Heart left ventricle (tissue), 16 donors: ENCODE data around the gene LPIN1. TPM values are rescaled to one million over a fixed set of nuclear protein-coding genes. Genes with fewer than 3 reads are reported as not detected.

ENCODE experiments used
- ATAC-seq, 4 donors: fragments of 200-7000 bp; cut with Tn5 transposase; one replicate each; pipeline ENCODE4 v1.9.1; 2020 to 2022; ENCODE audit warnings: moderate library complexity in 4 of 4, mild to moderate bottlenecking in 3 of 4, moderate number of reproducible peaks in 1 of 4
- DNase-seq, 5 donors: peaks; one replicate each; pipeline ENCODE4 v3.0.0-alpha.2; 2020
- H3K27ac ChIP-seq, 12 donors: fragments of 200-600 bp; sonication (generic) in 4 of 12; one replicate each; pipeline versions ENCODE4 v1.5.0 to v1.8.0; 2016 to 2022; ENCODE audit warnings: mild to moderate bottlenecking in 2 of 12
- H3K27me3 ChIP-seq, 9 donors: fragments of 200-600 bp; sonication (generic) in 2 of 9; one replicate each; pipeline versions ENCODE4 v1.5.1 to v1.8.0; 2016 to 2022; ENCODE audit warnings: mild to moderate bottlenecking in 3 of 9
- H3K36me3 ChIP-seq, 9 donors: fragments of 200-600 bp; sonication (generic) in 2 of 9; one replicate each; pipeline versions ENCODE4 v1.5.0 to v1.8.0; 2018 to 2022; ENCODE audit warnings: mild to moderate bottlenecking in 2 of 9
- H3K4me1 ChIP-seq, 12 donors: fragments of 200-600 bp; sonication (generic) in 4 of 12; one replicate each; pipeline versions ENCODE4 v1.5.0 to v1.8.0; 2016 to 2022; ENCODE audit warnings: mild to moderate bottlenecking in 3 of 12
- H3K4me3 ChIP-seq, 12 donors: fragments of 200-600 bp; sonication (generic) in 4 of 12; one replicate each; pipeline versions ENCODE4 v1.5.0 to v1.8.0; 2017 to 2022; ENCODE audit warnings: mild to moderate bottlenecking in 9 of 12, moderate library complexity in 4 of 12
- H3K9me3 ChIP-seq, 12 donors: fragments of 200-600 bp; sonication (generic) in 4 of 12; one replicate each; pipeline versions ENCODE4 v1.5.0 to v1.8.0; 2016 to 2022; ENCODE audit warnings: mild to moderate bottlenecking in 1 of 12
- CTCF ChIP-seq, 12 donors: fragments of 200-600 bp; sonication (generic) in 4 of 12; IDR thresholded peaks; one replicate each; pipeline versions ENCODE4 v1.5.0 to v1.8.0; 2018 to 2022; ENCODE audit warnings: antibody characterized with exemption in 12 of 12, mild to moderate bottlenecking in 5 of 12
- POLR2A ChIP-seq, 2 donors: fragments of 450-650 bp; IDR thresholded peaks; one replicate each; pipeline ENCODE4 v1.6.1; 2017; ENCODE audit warnings: antibody characterized with exemption in 2 of 2, mild to moderate bottlenecking in 2 of 2, moderate library complexity in 2 of 2
- WGBS, 4 donors: extraction: QIAGEN DNeasy Blood & Tissue Kit in 2 of 4; methylation state at CpG; one replicate each; pipeline versions ENCODE4 v1.1.5 to v1.1.7; 2013 to 2018; 5-methylcytosine and 5-hydroxymethylcytosine counted together
- intact Hi-C, 10 donors: fragments of 100-400 bp; cut with DNase I; formaldehyde crosslinking; loops; one replicate each; pipeline versions ENCODE4 v1.11.1 to v1.14.2; 2022
- polyA plus RNA-seq, 2 donors: library from polyadenylated mRNA; stranded (reverse); fragments of 200-250 nt; gene quantifications; one replicate each; pipeline ENCODE4 v1.2.3, GENCODE V29; 2013
- total RNA-seq, 9 donors: library from RNA; depleted of rRNA in 2 of 9; stranded (reverse); fragments of >200 nt in 2 of 9; fragmentation: NEBNext Ultra II Directional in 3 of 9; extraction: Animal tissue kit (Norgen Biotek cat#: 25700) in 3 of 9; gene quantifications; one replicate each; pipeline versions ENCODE4 v1.1.0 to v1.2.4, GENCODE V29; 2016 to 2023
- donor health status: ischemic (EF 13 %, LVEDD 7.1; RV severe dilation, severe dysfunction).
- donor health status: healthy with polysubstance abuse.
- donor health status: DM: no; HTN: yes; CAD: no.
- donor health status: DM: no; HTN: no; CAD: no.
- donor health status: ischemic (EF 25% LVEDD 6.9; RV normal size, moderate dysfunction).
- donor health status: ischemic (EF 25% LVEDD 5.7; RV mildly dilated, moderate dysfunction).
- donor health status: healthy.
- donor health status: DM: yes; HTN: yes; CAD: no.
- donor health status: ischemic (EF 35%, LVEDD 5.7; RV mildly dilated, moderate dysfunction).
- donor health status: nonischemic (EF 11% LVEDD 7.7; RV severe dilation, severe dysfunction).
- donor health status: DM: yes; HTN: yes; CAD: no.
- donor health status: PGD.
- donor health status: ischemic (EF 29% LVEDD 5.4; RV normal size, mild dysfunction).
- donor health status: nonischemic (EF 23%, LVEDD 6.1; RV moderate dilation, normal function).

LPIN1 gene
- total and polyA plus RNA-seq, 11 donors: 15.0 to 57.1 (median 43.8) TPM

- intact Hi-C loops: no loop called here
- Histone ChIP-seq H3K4me1 (peaks cover 0 to 21% (median 6%) of the 10 kb centered on the region in 12 donors), H3K9me3 (no peaks in the 10 kb centered on the region), H3K4me3 (no peak overlapping the region), H3K27me3 (no peaks in the 10 kb centered on the region), H3K27ac (no peak overlapping the region), H3K36me3 (peaks cover 0 to 96% (median 63%) of the 10 kb centered on the region in 9 donors)
- TF ChIP-seq POLR2A (IDR thresholded peaks at IDR 0.05): no peak
- TF ChIP-seq CTCF (IDR thresholded peaks at IDR 0.05): no peak
- no peak for ATAC-seq
- WGBS, 4 donors: 90 to 95% (median 93%) methylated on average over 6 of the region's 6 CpGs
- DNase-seq: no peak
Measured at GRCh38 chr2:11805920-11806319, 59.5 kb downstream of the LPIN1 start.

- no peaks in the 10 kb centered on the region for H3K27me3 ChIP-seq
- 73 to 84% (median 79%) methylated on average over 11 of the region's 11 CpGs for WGBS, 4 donors
- H3K9me3 ChIP-seq: no peaks in the 10 kb centered on the region
- intact Hi-C loops: no loop called here
- DNase-seq: peak in 1 of 5 donors; percentile 45
- H3K4me1 ChIP-seq: peaks cover 0 to 25% (median 6%) of the 10 kb centered on the region in 12 donors
- no peak overlapping the region for H3K4me3 ChIP-seq
- peak in 3 of 4 donors; percentile 44 to 83 (median 83) for ATAC-seq
- H3K27ac ChIP-seq: peak overlapping the region in 2 of 12 donors; percentile 33 to 59
- no peak for TF ChIP-seq POLR2A (IDR thresholded peaks at IDR 0.05)
- peak in 2 of 12 donors; percentile 10 to 22 for TF ChIP-seq CTCF (IDR thresholded peaks at IDR 0.05)
- H3K36me3 ChIP-seq: peaks cover 0 to 89% (median 60%) of the 10 kb centered on the region in 9 donors
Measured at GRCh38 chr2:11807156-11808015, 61.0 kb downstream of the LPIN1 start.

GRCh38 chr2:11808016-11808400 lies 61.6 kb downstream of the LPIN1 start:
- Histone ChIP-seq H3K36me3 (peaks cover 0 to 85% (median 54%) of the 10 kb centered on the region in 9 donors), H3K9me3 (no peaks in the 10 kb centered on the region), H3K4me3 (no peak overlapping the region), H3K27me3 (no peaks in the 10 kb centered on the region), H3K27ac (peak overlapping the region in 1 of 12 donors; percentile 33), H3K4me1 (peaks cover 0 to 25% (median 6%) of the 10 kb centered on the region in 12 donors)
- DNase-seq (no peak), ATAC-seq (no peak)
- 95 to 99% (median 98%) methylated on average over 7 to 8 of the region's 8 CpGs for WGBS, 4 donors
- TF ChIP-seq CTCF (IDR thresholded peaks at IDR 0.05): no peak
- no peak for TF ChIP-seq POLR2A (IDR thresholded peaks at IDR 0.05)
- intact Hi-C loops: no loop called here

- ATAC-seq: no peak
- DNase-seq: no peak
- Histone ChIP-seq H3K27ac (no peak overlapping the region), H3K27me3 (no peaks in the 10 kb centered on the region), H3K4me3 (no peak overlapping the region), H3K4me1 (peaks cover 0 to 25% (median 6%) of the 10 kb centered on the region in 12 donors), H3K9me3 (no peaks in the 10 kb centered on the region), H3K36me3 (peaks cover 0 to 70% (median 38%) of the 10 kb centered on the region in 9 donors)
- 93 to 97% (median 95%) methylated on average over 12 of the region's 12 CpGs for WGBS, 4 donors
- TF ChIP-seq CTCF (IDR thresholded peaks at IDR 0.05) (no peak), POLR2A (IDR thresholded peaks at IDR 0.05) (no peak)
- intact Hi-C loops: no loop called here
Measured at GRCh38 chr2:11809586-11810236, 63.3 kb downstream of the LPIN1 start.
